Astrocyte (in vitro differentiated cells and primary cell): ENCODE measurements around the gene VAV2. TPM values are rescaled to one million over a fixed set of nuclear protein-coding genes. Genes with fewer than 3 reads are reported as not detected.

Source experiments
- DNase-seq: peaks from one replicate; pipeline ENCODE4 v3.0.0-alpha.2; 2010; ENCODE audit warnings: low read depth
- FAIRE-seq: peaks from 2 replicates; lab custom pipeline; 2011; peaks lifted over from hg19 to GRCh38; lab: Jason Lieb, UNC
- H2AFZ ChIP-seq: 2 replicates; pipeline ENCODE4 v1.6.0; 2012; ENCODE audit warnings: low read depth, low read length, inconsistent platforms
- H3K27ac ChIP-seq: 2 replicates; pipeline ENCODE4 v1.5.1; 2011; ENCODE audit warnings: low read depth, low read length, inconsistent platforms
- H3K27me3 ChIP-seq: 2 replicates; pipeline ENCODE4 v1.6.0; 2011; ENCODE audit warnings: low read length, inconsistent platforms; ENCODE audit not compliant: insufficient read depth
- H3K36me3 ChIP-seq: 2 replicates; pipeline ENCODE4 v1.5.1; 2011; ENCODE audit warnings: low read length, inconsistent platforms; ENCODE audit not compliant: insufficient read depth
- H3K4me1 ChIP-seq: 2 replicates; pipeline ENCODE4 v1.5.1; 2011; ENCODE audit warnings: low read length, inconsistent platforms; ENCODE audit not compliant: insufficient read depth
- H3K4me2 ChIP-seq: 2 replicates; pipeline ENCODE4 v1.6.0; 2012; ENCODE audit warnings: low read length, inconsistent platforms
- H3K4me3 ChIP-seq: 2 replicates; pipeline ENCODE4 v1.5.1; 2011; ENCODE audit warnings: low read depth, mild to moderate bottlenecking, low read length, inconsistent platforms; ENCODE audit not compliant: insufficient read depth
- H3K79me2 ChIP-seq: 2 replicates; pipeline ENCODE4 v1.6.0; 2012; ENCODE audit warnings: mild to moderate bottlenecking, low read length, inconsistent platforms; ENCODE audit not compliant: insufficient read depth
- H3K9ac ChIP-seq: 2 replicates; pipeline ENCODE4 v1.6.0; 2012; ENCODE audit warnings: mild to moderate bottlenecking, low read length, inconsistent platforms
- H3K9me3 ChIP-seq: 2 replicates; pipeline ENCODE4 v1.5.1; 2012; ENCODE audit warnings: low read depth, mild to moderate bottlenecking, low read length, inconsistent platforms; ENCODE audit not compliant: insufficient read depth
- H4K20me1 ChIP-seq: 2 replicates; pipeline ENCODE4 v1.6.0; 2012; ENCODE audit warnings: low read length, inconsistent platforms; ENCODE audit not compliant: insufficient read depth
- H3K27ac Mint-ChIP-seq: one replicate; pipeline ENCODE4 v1.8.0; 2021; ENCODE audit warnings: mild to moderate bottlenecking, mixed read lengths; ENCODE audit not compliant: unreplicated experiment
- H3K27me3 Mint-ChIP-seq: one replicate; pipeline ENCODE4 v1.8.0; 2021; ENCODE audit warnings: low read depth, mixed read lengths; ENCODE audit not compliant: unreplicated experiment
- H3K36me3 Mint-ChIP-seq: one replicate; pipeline ENCODE4 v1.8.0; 2021; ENCODE audit warnings: low read depth, mixed read lengths; ENCODE audit not compliant: unreplicated experiment
- H3K4me1 Mint-ChIP-seq: one replicate; pipeline ENCODE4 v1.8.0; 2021; ENCODE audit warnings: low read depth, mixed read lengths; ENCODE audit not compliant: unreplicated experiment
- H3K4me3 Mint-ChIP-seq: one replicate; pipeline ENCODE4 v1.8.0; 2021; ENCODE audit warnings: mild to moderate bottlenecking, moderate library complexity, mixed read lengths; ENCODE audit not compliant: unreplicated experiment
- H3K9me3 Mint-ChIP-seq: one replicate; pipeline ENCODE4 v1.8.0; 2021; ENCODE audit warnings: mild to moderate bottlenecking, mixed read lengths; ENCODE audit not compliant: unreplicated experiment
- EZH2 ChIP-seq: IDR thresholded peaks from 2 replicates; pipeline ENCODE4 v1.6.1; 2012; ENCODE audit warnings: mild to moderate bottlenecking, low read length, inconsistent platforms; ENCODE audit not compliant: insufficient read depth
- total RNA-seq: library from RNA; stranded (reverse); gene quantifications from 2 replicates; pipeline ENCODE4 v1.2.1, GENCODE V29; 2021
- TF ChIP-seq, protein P1 (sequence below): IDR thresholded peaks from 2 replicates; pipeline ENCODE4 v1.5.1; 2011; ENCODE audit warnings: low read depth, mild to moderate bottlenecking, inconsistent platforms, low read length, moderate library complexity; ENCODE audit not compliant: insufficient read depth

VAV2 gene
- total RNA-seq, 1 donor from 2014 or later = 36.5 TPM

DNA sequence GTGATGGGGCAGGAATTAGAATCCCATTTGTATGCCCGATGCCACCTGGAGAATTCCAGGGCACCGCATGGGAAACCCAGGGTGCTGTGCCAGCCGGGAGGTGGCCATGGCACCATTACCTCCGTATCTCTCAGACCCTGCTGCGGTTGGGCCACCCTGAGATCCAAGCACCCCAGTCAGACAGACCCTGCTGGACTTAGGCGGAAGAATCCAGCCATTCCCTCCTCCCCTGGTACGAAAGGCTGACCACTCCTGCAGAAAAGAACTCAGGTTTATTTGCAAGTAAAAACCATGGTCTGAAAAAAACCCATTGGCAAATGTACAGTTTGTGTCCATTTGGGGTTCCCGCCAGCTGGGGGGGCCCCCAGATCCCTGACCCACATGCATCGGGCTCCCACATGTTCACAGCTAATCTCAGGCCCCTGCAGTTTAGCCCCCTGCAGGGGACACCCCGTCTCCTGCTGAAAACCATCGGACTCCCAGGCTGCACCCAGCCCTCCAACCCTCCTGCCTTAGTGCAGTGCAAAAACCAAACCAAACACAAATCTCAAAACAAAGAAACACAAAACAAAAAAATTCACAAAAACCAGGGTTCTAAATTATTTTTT lies 230.4 kb downstream of the VAV2 start:
- H3K9ac ChIP-seq = no peak overlapping the region
- peaks cover 4% of the 10 kb centered on the region for H3K36me3 ChIP-seq
- no peak for DNase-seq
- H2AFZ ChIP-seq = no peak overlapping the region
- no peak overlapping the region for H3K4me3 ChIP-seq
- Mint-ChIP-seq H3K9me3 (no peaks in the 10 kb centered on the region), H3K36me3 (peaks cover 30% of the 10 kb centered on the region), H3K27me3 (no peaks in the 10 kb centered on the region), H3K27ac (no peak overlapping the region), H3K4me3 (no peak overlapping the region), H3K4me1 (peaks cover 15% of the 10 kb centered on the region)
- H4K20me1 ChIP-seq = peaks cover 10% of the 10 kb centered on the region
- TF ChIP-seq EZH2 = no peak
- TF ChIP-seq, protein P1, sequence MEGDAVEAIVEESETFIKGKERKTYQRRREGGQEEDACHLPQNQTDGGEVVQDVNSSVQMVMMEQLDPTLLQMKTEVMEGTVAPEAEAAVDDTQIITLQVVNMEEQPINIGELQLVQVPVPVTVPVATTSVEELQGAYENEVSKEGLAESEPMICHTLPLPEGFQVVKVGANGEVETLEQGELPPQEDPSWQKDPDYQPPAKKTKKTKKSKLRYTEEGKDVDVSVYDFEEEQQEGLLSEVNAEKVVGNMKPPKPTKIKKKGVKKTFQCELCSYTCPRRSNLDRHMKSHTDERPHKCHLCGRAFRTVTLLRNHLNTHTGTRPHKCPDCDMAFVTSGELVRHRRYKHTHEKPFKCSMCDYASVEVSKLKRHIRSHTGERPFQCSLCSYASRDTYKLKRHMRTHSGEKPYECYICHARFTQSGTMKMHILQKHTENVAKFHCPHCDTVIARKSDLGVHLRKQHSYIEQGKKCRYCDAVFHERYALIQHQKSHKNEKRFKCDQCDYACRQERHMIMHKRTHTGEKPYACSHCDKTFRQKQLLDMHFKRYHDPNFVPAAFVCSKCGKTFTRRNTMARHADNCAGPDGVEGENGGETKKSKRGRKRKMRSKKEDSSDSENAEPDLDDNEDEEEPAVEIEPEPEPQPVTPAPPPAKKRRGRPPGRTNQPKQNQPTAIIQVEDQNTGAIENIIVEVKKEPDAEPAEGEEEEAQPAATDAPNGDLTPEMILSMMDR = no peak
- H3K27me3 ChIP-seq = no peaks in the 10 kb centered on the region
- peaks cover 9% of the 10 kb centered on the region for H3K4me1 ChIP-seq
- FAIRE-seq = no peak
- no peaks in the 10 kb centered on the region for H3K9me3 ChIP-seq
- H3K27ac ChIP-seq = no peak overlapping the region
- no peaks in the 10 kb centered on the region for H3K79me2 ChIP-seq
- no peak overlapping the region for H3K4me2 ChIP-seq

- peaks cover 15% of the 10 kb centered on the region for H3K4me1 Mint-ChIP-seq
These were observed 231.3 kb downstream of the VAV2 start for GRCh38 chr9:133760713-133761290.

More at GRCh38 chr9:133760713-133761290, 231.3 kb downstream of the VAV2 start:
- H3K9ac ChIP-seq = no peak overlapping the region
- peaks cover 10% of the 10 kb centered on the region for H4K20me1 ChIP-seq
- H3K27ac ChIP-seq = no peak overlapping the region
- H3K4me1 ChIP-seq = peaks cover 9% of the 10 kb centered on the region
- Mint-ChIP-seq H3K9me3 (no peaks in the 10 kb centered on the region), H3K4me3 (no peak overlapping the region), H3K27ac (no peak overlapping the region), H3K36me3 (peaks cover 26% of the 10 kb centered on the region), H3K27me3 (no peaks in the 10 kb centered on the region)
- no peak overlapping the region for H2AFZ ChIP-seq
- H3K27me3 ChIP-seq = no peaks in the 10 kb centered on the region
- DNase-seq (no peak), FAIRE-seq (no peak)
- no peak overlapping the region for H3K4me2 ChIP-seq
- no peaks in the 10 kb centered on the region for H3K79me2 ChIP-seq
- H3K36me3 ChIP-seq = peaks cover under 1% of the 10 kb centered on the region
- no peaks in the 10 kb centered on the region for H3K9me3 ChIP-seq
- TF ChIP-seq, protein P1 = no peak
- no peak for TF ChIP-seq EZH2
- H3K4me3 ChIP-seq = no peak overlapping the region
